ENCODE results near the gene VAMP1.
"Not testable (repeated sequence)": the region's sequence is repeated elsewhere in the genome, so short reads cannot be mapped to it uniquely, and the experiment has no call there.

Gene VAMP1, protein sequence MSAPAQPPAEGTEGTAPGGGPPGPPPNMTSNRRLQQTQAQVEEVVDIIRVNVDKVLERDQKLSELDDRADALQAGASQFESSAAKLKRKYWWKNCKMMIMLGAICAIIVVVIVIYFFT

DNA sequence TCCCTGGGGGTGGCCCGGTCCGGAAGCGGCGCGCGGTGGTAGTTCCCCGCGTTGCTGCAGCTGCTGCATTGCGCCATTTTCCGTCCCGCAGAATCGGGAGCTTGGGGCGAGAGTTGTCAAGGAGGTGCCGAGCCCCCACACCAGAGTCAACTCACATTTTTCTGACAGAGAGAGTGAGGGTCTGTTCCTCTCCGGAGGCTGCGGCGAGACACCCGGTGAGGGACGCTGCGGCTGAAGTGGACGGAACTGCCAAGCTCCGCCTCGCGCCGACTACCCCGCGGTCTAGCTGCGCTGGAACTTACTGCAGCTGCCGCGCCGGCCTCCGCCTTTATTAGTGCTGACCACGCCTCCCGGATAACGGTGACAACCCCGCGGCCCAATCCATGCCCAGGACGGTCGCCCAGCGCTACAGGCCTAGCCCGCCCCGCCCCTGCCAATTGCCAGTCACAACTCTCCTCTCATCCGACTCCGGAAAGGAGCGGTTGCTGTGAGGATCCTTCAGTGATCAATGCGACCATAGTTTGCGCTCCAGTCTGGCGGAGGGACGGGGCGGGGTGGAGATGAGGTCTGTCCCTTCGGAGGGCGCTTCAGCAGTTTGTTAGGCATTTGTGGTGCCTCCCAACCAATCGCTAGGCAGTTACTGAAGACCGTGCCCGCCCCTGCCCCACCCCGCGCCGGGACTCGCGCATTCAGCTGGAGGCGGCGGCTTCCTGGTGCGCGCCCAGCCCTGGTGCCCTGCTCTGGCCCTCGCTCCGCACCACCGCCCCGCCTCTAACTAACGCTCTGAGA lies at the start of gene VAMP1:
Gene VAMP1 (minus strand): TSS at position 303 of the 789 bp plus-strand sequence. CDS start 146 bp downstream, at position 157.
- DNase-seq (ENCODE audit: low read depth in 2 of 2) = peak; percentile 96 to 98

DNA sequence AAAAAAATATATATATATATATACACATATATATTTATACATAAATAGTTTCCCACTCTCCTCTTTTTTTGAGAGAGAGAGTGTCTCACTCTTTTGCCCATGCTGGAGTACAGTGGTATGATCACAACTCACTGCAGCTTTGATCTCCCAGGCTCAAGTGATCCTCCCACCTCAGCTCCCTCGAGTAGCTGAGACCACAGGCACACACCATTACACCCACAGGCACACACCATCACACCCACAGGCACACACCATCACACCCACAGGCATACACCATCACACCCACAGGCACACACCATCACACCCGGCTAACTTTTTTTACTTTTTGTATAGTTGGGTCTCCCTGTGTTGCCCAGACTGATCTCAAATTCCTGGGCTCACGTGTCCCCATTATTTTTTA lies 49.7 kb upstream of the VAMP1 start:
- no peak for DNase-seq (ENCODE audit: low read depth in 2 of 2)

DNA sequence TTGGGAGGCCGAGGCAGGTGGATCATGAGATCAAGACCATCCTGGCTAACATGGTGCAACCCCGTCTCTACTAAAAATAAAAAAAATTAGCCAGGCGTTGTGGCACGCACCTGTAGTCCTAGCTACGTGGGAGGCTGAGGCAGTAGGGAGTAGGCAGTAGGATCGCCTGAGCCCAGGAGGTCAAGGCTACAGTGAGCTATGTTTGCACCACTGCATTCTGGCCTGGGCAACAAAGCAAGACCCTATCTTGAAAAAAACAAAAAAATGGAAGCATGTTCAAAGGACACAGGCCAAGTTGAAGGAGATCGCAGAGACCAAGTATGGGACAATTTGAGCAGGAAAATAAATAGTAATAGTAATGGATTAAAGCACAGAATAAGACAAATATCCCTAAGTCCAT lies 37.6 kb upstream of the VAMP1 start:
- no peak for DNase-seq (ENCODE audit: low read depth in 2 of 2)

DNA sequence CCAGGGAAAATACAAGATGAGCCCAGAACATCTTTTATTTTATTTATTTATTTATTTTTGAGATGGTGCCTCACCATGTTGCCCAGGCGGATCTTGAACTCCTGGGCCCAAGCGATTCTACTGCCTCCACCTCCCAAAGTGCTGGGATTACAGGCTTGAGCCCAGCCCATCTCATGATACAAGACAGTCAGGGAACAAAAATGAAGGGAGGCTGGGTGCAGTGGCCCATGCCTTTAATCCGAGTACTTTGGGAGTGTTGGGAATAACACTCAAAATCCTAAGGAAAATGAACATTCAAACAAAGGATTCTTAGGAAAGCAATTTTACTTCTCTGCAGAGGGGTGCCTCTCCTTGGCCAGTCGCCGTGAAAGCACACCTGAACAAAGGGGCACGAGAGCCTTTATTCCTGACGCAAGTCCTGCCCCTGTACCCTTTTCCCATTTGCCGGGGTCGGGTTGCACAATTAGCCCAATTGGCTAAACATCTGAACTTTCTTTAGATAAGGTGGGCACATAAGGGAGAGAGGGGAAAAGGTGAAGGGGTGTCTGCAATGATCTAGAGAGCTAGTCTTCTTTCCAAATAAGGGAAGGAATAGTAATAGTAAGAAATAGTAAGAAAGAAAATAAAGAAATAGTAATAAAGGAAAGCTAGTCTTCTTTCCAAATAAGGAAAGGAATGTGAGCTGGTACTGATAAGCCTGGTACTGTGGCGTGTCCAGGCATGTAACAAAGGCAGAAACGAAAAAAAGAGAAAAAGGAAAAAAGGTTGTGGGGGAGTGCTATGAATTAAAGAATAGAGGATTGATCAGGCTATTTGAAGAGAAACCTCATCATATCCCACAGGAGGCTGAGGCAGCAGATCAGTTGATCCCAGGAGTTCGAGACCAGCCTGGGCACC lies 36.9 kb upstream of the VAMP1 start:
- no peak for DNase-seq (ENCODE audit: low read depth in 2 of 2)

DNA sequence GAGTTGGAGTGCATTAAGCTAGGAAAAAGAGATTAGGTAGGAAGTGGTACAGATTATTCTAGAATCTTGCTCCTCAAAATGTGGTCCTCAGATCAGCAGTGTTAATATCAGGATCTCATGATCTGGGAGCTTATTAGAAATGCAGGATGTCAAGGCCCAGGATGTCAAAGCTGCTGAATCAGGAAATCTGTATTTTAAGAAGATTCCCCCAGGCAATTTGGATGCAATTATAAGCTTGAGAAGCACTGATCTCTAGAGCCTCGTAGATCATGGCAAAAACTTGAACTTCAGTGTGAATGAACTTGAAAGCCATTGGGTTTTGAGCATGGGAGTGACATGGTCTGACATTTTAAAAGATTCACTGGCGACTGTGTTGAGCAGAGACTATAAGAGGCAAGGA lies 30.0 kb upstream of the VAMP1 start:
- DNase-seq (ENCODE audit: low read depth in 2 of 2) = no peak

DNA sequence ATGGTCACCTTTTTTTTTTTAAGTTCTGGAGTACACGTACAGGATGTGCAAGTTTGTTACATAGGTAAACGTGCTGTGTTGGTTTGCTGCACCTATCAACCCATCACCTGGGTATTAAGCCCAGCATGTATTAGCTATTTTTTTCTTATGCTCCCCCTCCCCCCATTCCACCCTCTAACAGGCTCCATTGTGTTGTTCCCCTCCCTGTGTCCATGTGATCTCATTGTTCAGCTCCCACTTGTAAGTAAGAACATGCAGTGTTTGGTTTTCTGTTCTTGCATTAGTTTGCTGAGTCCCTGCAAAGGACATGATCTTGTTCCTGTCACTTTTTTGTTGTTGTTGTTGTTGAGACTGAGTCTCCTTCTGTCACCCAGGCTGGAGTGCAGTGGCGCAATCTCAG lies 26.8 kb upstream of the VAMP1 start:
- not testable (repeated sequence) for DNase-seq (ENCODE audit: low read depth in 2 of 2)

DNA sequence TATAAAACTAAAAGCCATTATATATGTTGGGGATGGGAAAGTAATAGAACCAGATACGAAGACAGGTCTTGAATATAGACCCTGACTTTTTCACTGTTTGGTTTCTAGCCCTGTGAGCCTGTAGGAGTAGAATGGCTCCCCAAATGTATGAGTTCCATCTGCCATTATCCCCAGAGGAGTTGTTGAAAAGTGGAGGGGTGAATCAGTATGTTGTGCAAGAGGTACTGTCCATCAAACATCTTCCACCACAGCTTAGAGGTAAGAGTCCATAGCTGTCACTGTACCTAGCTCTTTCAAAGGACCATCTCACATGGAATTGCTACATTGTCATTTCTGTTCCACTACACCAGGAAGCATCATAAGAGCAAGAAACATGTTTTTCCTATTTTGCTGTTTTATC lies 24.5 kb upstream of the VAMP1 start:
- no peak for DNase-seq (ENCODE audit: low read depth in 2 of 2)

DNA sequence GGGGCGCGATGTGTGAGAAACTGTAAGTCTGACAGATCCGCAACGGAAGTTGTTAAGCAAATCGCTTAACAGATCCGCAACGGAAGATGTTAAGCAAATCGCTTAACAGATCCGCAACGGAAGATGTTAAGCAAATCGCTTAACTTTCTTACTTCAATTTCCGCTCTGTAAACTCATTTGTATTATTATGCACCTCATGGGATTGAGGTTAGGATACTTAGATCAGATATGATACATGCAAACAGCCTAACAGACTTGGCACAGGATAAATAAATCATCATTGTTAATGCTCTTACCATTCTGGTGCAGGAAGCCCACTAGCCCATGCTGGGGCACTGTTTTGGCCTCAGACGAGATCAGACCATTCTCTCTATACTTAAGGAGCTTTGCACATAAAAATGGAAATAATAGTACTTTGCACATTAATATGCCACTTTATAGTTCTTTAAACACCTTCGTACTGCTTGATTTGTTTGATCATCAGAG lies 23.8 kb upstream of the VAMP1 start:
- no peak for DNase-seq (ENCODE audit: low read depth in 2 of 2)

DNA sequence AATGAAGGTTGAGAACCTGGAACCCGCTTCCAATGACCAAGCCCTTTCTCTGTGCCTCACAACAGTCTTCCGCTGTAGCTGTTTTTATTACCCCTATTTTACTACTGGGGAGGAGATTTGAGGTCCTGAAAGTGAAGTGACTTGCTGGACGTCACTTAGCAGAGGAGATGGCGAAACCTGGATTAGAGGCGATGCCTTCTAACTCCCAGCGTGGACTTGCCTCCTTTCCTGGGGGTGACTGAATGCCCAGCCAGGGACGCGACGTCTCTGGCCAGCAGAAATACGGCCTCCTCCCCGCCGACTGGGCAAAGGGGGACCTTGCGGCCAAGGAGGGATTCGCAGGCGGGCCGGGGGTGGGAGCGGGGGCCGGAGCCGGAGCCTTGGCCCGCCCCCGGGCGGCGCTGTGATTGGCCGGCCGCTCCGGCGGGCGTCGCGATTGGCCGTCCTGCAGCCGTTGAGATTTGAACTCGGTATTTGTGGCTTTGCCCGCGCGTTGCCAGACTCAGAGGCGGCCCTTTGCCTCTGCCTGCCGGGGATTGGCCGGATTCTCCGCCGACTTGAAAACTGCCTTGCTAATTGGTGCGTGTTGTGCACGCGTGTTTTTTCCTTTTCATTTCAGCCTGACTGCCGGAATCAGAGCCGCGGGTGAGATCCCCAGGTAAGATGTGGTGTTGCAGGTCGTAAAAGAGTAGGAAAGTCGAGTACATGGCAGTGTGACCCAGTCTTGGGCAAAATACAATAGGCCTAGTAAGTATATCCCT lies 23.2 kb upstream of the VAMP1 start, which contains the start of gene NCAPD2:
Gene NCAPD2 (plus strand): TSS at position 606 of the 761 bp plus-strand sequence. CDS start 997 bp downstream, outside the sequence.
- peak; percentile 87 to 92 for DNase-seq (ENCODE audit: low read depth in 2 of 2)

DNA sequence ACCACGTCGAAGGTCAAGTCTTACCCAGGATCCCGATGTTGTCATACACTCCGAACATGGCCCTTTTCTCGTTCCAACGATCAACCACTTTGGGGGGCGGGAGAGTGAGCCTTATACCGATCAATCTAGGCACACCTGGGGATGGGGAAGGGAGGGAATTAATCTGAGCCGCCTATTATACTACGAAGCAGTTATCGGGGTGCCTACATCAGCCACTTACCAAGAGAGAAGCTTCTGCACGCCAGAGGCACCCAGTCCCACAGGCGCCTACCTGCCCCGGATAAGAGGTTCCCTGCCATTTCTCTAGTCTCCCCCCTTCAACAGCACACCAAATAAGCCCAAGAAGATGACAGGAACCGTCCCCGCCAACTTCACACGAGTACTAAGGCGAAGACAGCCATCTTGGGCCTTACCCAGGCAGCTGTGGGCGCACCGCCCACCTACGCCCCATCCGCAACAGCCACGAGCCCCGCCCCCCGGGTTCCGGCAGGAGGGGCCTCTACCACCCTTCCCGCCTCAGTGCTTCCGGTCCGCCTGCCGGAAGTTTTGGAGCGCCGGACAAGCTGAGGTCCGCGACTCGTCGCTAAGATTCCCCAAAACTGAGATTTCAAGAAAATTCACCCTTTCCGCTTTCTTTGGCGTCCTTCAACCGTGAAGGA lies 22.5 kb upstream of the VAMP1 start, which contains the start of gene MRPL51:
Gene MRPL51 (minus strand): TSS at position 425 of the 659 bp plus-strand sequence. CDS start 126 bp downstream, at position 299.
- DNase-seq (ENCODE audit: low read depth in 2 of 2) = peak; percentile 94 to 98

DNA sequence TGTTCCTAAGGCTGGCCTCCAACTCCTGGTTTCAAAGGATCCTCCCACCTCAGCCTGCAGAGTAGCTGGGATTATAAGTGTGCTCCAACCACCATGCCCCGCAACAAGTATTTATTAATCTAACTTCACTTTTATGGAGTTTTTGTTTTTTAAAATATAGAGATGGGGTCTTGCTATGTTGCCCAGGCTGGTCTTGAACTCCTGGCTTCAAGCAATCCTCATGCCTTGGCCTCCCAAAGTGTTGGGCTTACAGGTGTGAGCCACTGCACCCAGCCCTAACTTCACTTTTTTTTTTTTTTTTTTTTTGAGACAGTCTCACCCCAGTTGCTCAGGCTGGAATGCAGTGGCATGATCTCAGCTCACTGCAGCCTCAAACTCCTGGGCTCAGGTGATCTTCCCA lies 20.2 kb upstream of the VAMP1 start:
- not testable (repeated sequence) for DNase-seq (ENCODE audit: low read depth in 2 of 2)

DNA sequence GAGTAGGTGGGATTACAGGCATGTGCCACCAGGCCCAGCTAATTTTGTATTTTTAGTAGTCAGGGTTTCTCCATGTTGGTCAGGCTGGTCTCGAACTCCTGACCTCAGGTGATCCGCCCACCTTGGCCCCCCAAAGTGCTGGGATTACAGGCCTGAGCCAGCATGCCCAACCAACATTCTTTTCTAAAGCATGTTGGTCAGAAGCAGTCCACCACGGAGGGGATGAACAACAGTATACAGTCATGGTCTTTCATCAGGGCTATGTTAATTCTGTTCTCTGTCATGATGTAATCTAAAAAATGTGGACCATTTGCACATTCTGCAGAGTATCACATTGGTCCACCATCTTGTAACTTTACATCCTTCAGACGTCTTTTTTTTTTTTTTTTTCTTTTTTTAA lies 19.0 kb upstream of the VAMP1 start:
- no peak for DNase-seq (ENCODE audit: low read depth in 2 of 2)

DNA sequence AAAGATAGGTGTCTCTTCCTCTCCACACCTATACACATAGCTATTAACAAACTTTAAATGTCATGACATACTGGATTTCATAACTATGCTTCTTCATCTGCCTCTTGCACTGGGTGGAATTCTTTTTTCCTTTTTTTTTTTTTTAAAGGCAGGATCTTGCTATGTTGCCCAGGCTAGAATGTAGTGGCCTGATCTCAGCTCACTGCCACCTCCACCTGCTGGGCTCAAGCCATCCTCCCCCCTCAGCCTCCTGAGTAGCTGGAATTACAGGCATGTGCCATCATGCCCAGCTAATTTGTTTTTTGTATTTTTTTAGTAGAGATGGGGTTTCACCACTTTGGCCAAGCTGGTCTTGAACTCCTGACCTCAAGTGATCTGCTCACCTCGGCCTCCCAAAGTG lies 17.8 kb upstream of the VAMP1 start:
- no peak for DNase-seq (ENCODE audit: low read depth in 2 of 2)

DNA sequence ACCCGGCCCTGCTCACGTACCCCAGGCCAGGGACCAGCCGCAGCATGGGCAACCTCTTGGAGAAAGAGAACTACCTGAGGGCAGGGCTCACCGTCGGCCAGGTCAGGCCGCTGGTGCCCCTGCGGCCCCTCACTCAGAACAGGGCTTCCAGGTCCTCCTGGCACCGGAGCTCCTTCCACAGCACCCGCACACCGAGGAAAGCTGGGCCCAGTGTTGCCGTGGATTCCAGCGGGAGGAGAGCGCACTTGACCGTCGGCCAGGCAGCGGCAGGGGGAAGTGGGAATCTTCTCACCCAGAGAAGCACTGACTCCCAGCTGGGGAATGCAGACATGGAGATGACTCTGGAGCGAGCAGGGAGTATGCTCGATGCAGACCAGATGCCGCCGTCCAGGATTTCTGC lies 7.9 kb upstream of the VAMP1 start:
- no peak for DNase-seq (ENCODE audit: low read depth in 2 of 2)

DNA sequence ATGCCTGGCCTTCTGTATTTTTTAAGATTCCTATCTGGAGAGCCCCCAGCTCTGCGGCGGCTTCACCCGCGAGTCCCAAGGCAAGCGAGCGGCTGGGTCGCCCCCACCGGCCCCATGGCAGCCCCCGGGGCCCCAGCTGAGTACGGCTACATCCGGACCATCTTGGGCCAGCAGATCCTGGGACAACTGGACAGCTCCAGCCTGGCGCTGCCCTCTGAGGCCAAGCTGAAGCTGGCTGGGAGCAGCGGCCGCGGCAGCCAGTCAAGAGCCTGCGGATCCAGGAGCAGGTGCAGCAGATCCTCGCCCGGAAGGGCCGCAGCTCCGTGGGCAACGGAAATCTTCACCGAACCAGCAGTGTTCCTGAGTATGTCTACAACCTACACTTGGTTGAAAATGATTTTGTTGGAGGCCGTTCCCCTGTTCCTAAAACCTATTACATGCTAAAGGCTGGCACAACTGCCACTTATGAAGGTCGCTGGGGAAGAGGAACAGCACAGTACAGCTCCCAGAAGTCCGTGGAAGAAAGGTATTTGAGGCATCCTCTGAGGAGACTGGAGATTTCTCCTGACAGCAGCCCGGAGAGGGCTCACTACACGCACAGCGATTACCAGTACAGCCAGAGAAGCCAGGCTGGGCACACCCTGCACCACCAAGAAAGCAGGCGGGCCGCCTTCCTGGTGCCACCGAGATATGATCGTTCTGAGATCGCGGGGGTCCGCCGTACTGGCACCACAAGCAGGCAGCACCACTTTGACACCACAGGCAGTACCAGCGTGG lies 7.3 kb upstream of the VAMP1 start:
- DNase-seq (ENCODE audit: low read depth in 2 of 2) = not testable (repeated sequence)

DNA sequence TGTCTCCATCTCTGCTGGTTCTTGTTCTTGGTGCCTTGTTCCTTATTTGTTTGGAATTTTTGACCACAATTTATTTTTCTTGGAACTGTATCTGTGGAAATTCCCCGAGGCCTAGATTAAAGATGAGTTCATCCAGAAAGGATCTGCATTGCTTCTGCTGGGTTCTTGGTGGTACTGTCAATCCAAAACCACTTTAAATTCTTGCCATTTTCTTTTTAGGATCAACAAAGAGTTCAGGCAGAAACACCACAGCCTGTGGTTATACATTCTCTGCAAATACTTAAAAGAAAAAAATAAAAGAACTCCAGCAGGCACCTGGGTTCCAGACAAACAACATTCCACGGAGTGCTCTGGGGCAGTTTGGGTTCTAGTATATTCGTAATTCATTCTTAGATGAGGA lies 6.0 kb upstream of the VAMP1 start:
- DNase-seq (ENCODE audit: low read depth in 2 of 2) = no peak

DNA sequence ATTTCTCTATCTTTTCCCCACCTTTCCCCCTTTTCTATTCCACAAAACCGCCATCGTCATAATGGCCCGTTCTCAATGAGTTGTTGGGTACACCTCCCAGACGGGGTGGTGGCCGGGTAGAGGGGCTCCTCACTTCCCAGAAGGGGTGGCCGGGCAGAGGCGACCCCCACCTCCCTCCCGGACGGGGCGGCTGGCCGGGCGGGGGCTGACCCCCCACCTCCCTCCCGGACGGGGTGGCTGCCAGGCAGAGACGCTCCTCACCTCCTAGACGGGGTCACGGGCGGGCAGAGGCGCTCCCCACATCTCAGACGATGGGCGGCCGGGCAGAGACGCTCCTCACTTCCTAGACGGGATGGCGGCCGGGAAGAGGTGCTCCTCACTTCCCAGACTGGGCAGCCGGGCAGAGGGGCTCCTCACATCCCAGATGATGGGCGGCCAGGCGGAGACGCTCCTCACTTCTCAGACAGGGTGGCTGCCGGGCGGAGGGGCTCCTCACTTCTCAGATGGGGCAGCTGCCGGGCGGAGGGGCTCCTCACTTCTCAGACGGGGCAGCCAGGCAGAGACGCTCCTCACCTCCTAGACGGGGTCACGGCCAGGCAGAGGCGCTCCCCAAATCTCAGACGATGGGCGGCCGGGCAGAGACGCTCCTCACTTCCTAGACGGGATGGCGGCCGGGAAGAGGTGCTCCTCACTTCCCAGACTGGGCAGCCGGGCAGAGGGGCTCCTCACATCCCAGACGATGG lies 4.9 kb upstream of the VAMP1 start:
- not testable (repeated sequence) for DNase-seq (ENCODE audit: low read depth in 2 of 2)

DNA sequence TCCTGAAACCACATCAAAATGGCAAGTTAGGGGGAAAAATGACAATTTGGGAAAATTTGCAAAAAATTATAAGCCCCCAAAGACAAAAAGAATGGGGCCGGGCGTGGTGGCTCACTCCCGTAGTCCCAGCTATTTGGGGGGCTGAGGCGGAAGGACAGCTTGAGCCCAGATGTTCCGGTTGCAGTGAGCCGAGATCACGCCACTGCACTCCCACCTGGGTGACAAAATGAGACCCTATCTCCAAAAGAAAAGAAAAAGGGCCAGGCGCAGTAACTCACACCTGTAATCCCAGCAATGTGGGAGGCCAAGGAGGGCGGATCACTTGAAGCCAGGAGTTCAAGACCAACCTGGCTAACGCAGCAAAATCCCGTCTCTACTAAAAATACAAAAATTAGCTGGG lies 2.0 kb upstream of the VAMP1 start:
- DNase-seq (ENCODE audit: low read depth in 2 of 2) = no peak

DNA sequence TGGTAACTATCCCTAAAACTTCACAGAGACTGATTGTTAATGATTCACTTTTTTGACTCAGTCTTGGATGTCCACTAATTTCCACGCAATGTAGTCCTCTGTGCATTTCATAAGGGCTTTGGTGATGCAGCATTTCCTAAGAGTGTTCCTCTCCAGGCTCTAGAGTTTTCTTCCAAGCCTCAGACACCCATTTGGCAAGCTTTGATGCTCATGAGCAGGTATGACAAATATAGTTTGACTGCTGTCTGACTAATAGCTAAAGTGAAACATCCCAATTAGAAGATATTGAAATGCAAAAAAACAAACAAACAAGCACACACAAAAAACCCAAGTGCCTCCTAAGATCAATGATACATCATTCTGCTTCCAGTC lies 1.5 kb upstream of the VAMP1 start:
- DNase-seq (ENCODE audit: low read depth in 2 of 2) = no peak

Data from activated CD4-positive, alpha-beta T cell treated with anti-CD3 and anti-CD28 coated beads for 24 hours (primary cell).